Cardiac muscle cell (in vitro differentiated cells and primary cell): ENCODE data around the gene ZNF407. TPM values are rescaled to one million over a fixed set of nuclear protein-coding genes. Genes with fewer than 3 reads are reported as not detected.

Experiments used
- DNase-seq, 2 donors: peaks; one replicate each; pipeline versions ENCODE4 v3.0.0 to v3.0.0-alpha.2; 2010 to 2017; ENCODE audit warnings: low read depth in 1 of 2, low spot score in 1 of 2
- H3K27ac ChIP-seq: fragments of 200-600 bp; sonication (generic); 2 replicates; pipeline ENCODE4 v1.5.1; 2016
- H3K27me3 ChIP-seq: fragments of 200-600 bp; sonication (generic); 2 replicates; pipeline ENCODE4 v1.6.0; 2016; ENCODE audit warnings: control low read depth
- H3K36me3 ChIP-seq: fragments of 200-600 bp; sonication (generic); 2 replicates; pipeline ENCODE4 v1.5.1; 2016; ENCODE audit warnings: control low read depth
- H3K4me1 ChIP-seq: fragments of 200-600 bp; sonication (generic); 2 replicates; pipeline ENCODE4 v1.8.1; 2017; ENCODE audit warnings: low read depth, mild to moderate bottlenecking, mixed run types
- H3K4me3 ChIP-seq: fragments of 200-600 bp; sonication (generic); 2 replicates; pipeline ENCODE4 v1.5.1; 2016; ENCODE audit warnings: mild to moderate bottlenecking
- H3K9me3 ChIP-seq: fragments of 200-600 bp; sonication (generic); 2 replicates; pipeline ENCODE4 v1.5.1; 2017; ENCODE audit warnings: low read depth, mild to moderate bottlenecking, control low read depth
- polyA plus RNA-seq: library from polyadenylated mRNA; unstranded; fragments of >200 nt; fragmentation: Nextera tagmentation; extraction: Ambion mirVana; gene quantifications from 2 replicates; pipeline ENCODE4 v1.2.1, GENCODE V29; 2016
- total RNA-seq: library from RNA; depleted of rRNA; stranded (reverse); fragments of >200 nt; gene quantifications from 2 replicates; pipeline ENCODE4 v1.2.3, GENCODE V29; 2016
- TF ChIP-seq, protein P1 (sequence below): IDR thresholded peaks from 2 replicates; pipeline ENCODE4 v1.5.1; 2012; ENCODE audit warnings: low read depth, mild to moderate bottlenecking, low read length

The ZNF407 gene
- total and polyA plus RNA-seq, 2 experiments from 2014 or later: 4.6 to 8.0 TPM

- Histone ChIP-seq H3K9me3 (no peaks in the 10 kb centered on the region), H3K4me3 (no peak overlapping the region), H3K4me1 (peaks cover 18% of the 10 kb centered on the region), H3K27ac (peak overlapping the region; percentile 42), H3K36me3 (no peaks in the 10 kb centered on the region), H3K27me3 (no peaks in the 10 kb centered on the region)
- DNase-seq: no peak
- TF ChIP-seq, protein P1, sequence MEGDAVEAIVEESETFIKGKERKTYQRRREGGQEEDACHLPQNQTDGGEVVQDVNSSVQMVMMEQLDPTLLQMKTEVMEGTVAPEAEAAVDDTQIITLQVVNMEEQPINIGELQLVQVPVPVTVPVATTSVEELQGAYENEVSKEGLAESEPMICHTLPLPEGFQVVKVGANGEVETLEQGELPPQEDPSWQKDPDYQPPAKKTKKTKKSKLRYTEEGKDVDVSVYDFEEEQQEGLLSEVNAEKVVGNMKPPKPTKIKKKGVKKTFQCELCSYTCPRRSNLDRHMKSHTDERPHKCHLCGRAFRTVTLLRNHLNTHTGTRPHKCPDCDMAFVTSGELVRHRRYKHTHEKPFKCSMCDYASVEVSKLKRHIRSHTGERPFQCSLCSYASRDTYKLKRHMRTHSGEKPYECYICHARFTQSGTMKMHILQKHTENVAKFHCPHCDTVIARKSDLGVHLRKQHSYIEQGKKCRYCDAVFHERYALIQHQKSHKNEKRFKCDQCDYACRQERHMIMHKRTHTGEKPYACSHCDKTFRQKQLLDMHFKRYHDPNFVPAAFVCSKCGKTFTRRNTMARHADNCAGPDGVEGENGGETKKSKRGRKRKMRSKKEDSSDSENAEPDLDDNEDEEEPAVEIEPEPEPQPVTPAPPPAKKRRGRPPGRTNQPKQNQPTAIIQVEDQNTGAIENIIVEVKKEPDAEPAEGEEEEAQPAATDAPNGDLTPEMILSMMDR: no peak
These were observed 440.0 kb downstream of the ZNF407 start for GRCh38 chr18:75037689-75037955.

- Histone ChIP-seq H3K27me3 (no peaks in the 10 kb centered on the region), H3K36me3 (no peaks in the 10 kb centered on the region), H3K4me1 (peaks cover 18% of the 10 kb centered on the region), H3K4me3 (no peak overlapping the region), H3K9me3 (no peaks in the 10 kb centered on the region), H3K27ac (no peak overlapping the region)
- DNase-seq: peak in 1 of 2 donors; percentile 43
- TF ChIP-seq, protein P1: peak; percentile 49
These were observed 443.9 kb downstream of the ZNF407 start for GRCh38 chr18:75041586-75041985.

GRCh38 chr18:75043478-75043877 is 445.8 kb downstream of the ZNF407 start:
- Histone ChIP-seq H3K27ac (no peak overlapping the region), H3K9me3 (no peaks in the 10 kb centered on the region), H3K4me1 (peaks cover 20% of the 10 kb centered on the region), H3K36me3 (no peaks in the 10 kb centered on the region), H3K27me3 (no peaks in the 10 kb centered on the region), H3K4me3 (no peak overlapping the region)
- DNase-seq: no peak
- TF ChIP-seq, protein P1: no peak

GRCh38 chr18:75044296-75044695 is 446.6 kb downstream of the ZNF407 start:
- Histone ChIP-seq H3K4me3 (no peak overlapping the region), H3K27me3 (no peaks in the 10 kb centered on the region), H3K36me3 (no peaks in the 10 kb centered on the region), H3K4me1 (peaks cover 23% of the 10 kb centered on the region), H3K27ac (no peak overlapping the region), H3K9me3 (no peaks in the 10 kb centered on the region)
- DNase-seq: no peak
- TF ChIP-seq, protein P1: no peak

- DNase-seq: no peak
- H3K9me3 ChIP-seq: no peaks in the 10 kb centered on the region
- TF ChIP-seq, protein P1: no peak
- no peak overlapping the region for H3K4me3 ChIP-seq
- H3K27me3 ChIP-seq: no peaks in the 10 kb centered on the region
- H3K36me3 ChIP-seq: no peaks in the 10 kb centered on the region
- H3K4me1 ChIP-seq: peaks cover 23% of the 10 kb centered on the region
- H3K27ac ChIP-seq: no peak overlapping the region
These were observed 447.1 kb downstream of the ZNF407 start for GRCh38 chr18:75044791-75045190.

DNA sequence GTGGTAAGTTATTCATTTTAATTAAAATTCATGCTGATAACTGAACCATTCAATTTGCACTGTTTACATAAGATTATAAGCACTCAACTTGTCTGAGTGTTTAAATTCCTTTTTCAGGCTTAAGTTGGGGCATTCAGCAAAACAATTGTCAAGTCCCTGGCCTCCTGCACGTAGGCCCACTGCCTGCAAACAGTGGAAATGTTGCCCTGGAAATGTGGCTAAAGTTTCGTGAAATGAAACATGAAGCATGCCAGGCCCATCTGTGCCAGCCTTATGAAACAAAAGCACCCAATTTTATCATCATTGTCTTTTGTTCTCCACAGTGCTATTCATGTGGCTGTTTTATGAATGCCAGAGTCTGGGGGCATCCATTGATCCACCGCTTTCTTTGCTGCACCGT is 447.6 kb downstream of the ZNF407 start:
- no peaks in the 10 kb centered on the region for H3K27me3 ChIP-seq
- H3K4me1 ChIP-seq: peaks cover 21% of the 10 kb centered on the region
- DNase-seq: no peak
- H3K4me3 ChIP-seq: no peak overlapping the region
- TF ChIP-seq, protein P1: no peak
- H3K9me3 ChIP-seq: no peaks in the 10 kb centered on the region
- no peak overlapping the region for H3K27ac ChIP-seq
- no peaks in the 10 kb centered on the region for H3K36me3 ChIP-seq
